SK-N-MC (cell line): ENCODE measurements around the gene LAPTM5.

Experiments
- EZH2 ChIP-seq: fragments of 200-600 bp; sonication (generic); IDR thresholded peaks from one replicate; pipeline ENCODE4 v1.6.1; 2017; ENCODE audit warnings: antibody characterized with exemption
- POLR2AphosphoS5 ChIP-seq: IDR thresholded peaks from 2 replicates; pipeline ENCODE4 v1.6.1; 2012; ENCODE audit warnings: mild to moderate bottlenecking, low read depth, low read length, borderline replicate concordance

- no peak for TF ChIP-seq EZH2
- TF ChIP-seq POLR2AphosphoS5, result no peak
Measured at GRCh38 chr1:30786264-30786991, 28.9 kb upstream of the LAPTM5 start.
